Progenitor cell of endocrine pancreas (in vitro differentiated cells): ENCODE measurements around the gene AMHR2. TPM values are rescaled to one million over a fixed set of nuclear protein-coding genes. Genes with fewer than 3 reads are reported as not detected.
A peak's percentile ranks its signal among the peaks of the same experiment; 100 is the strongest.
"Not testable (repeated sequence)": the region's sequence is repeated elsewhere in the genome, so short reads cannot be mapped to it uniquely, and the experiment has no call there.

Experiments
- DNase-seq: peaks from one replicate; pipeline ENCODE4 v3.0.0; 2021; ENCODE audit warnings: low spot score; ENCODE audit not compliant: unreplicated experiment
- H3K27ac Mint-ChIP-seq: 2 replicates; pipeline ENCODE4 v1.8.0; 2021; ENCODE audit warnings: mild to moderate bottlenecking, moderate library complexity, mixed read lengths
- H3K27me3 Mint-ChIP-seq: 2 replicates; pipeline ENCODE4 v1.8.0; 2021; ENCODE audit warnings: mixed read lengths
- H3K36me3 Mint-ChIP-seq: 2 replicates; pipeline ENCODE4 v1.8.0; 2022; ENCODE audit warnings: mixed read lengths; ENCODE audit not compliant: insufficient read depth
- H3K4me1 Mint-ChIP-seq: 2 replicates; pipeline ENCODE4 v1.8.0; 2021; ENCODE audit warnings: low read depth, mixed read lengths
- H3K4me3 Mint-ChIP-seq: 2 replicates; pipeline ENCODE4 v1.8.0; 2021; ENCODE audit warnings: low read depth, mild to moderate bottlenecking, moderate library complexity, mixed read lengths
- H3K9me3 Mint-ChIP-seq: 2 replicates; pipeline ENCODE4 v1.8.0; 2021; ENCODE audit warnings: low read depth, mixed read lengths
- CTCF ChIP-seq: fragments of 200-600 bp; sonication (generic); IDR thresholded peaks from one replicate; pipeline ENCODE4 v1.5.0; 2021; ENCODE audit warnings: antibody characterized with exemption, mild to moderate bottlenecking; ENCODE audit not compliant: unreplicated experiment
- total RNA-seq: library from RNA; stranded (reverse); gene quantifications from 2 replicates; pipeline ENCODE4 v1.2.1, GENCODE V29; 2021

The AMHR2 gene
- total RNA-seq, 1 donor from 2014 or later, result 35.1 TPM

- DNase-seq, result no peak
- Mint-ChIP-seq H3K27ac (no peak overlapping the region), H3K4me3 (peak overlapping the region; percentile 47), H3K4me1 (peaks cover 42% of the 10 kb centered on the region), H3K9me3 (no peaks in the 10 kb centered on the region), H3K27me3 (no peaks in the 10 kb centered on the region), H3K36me3 (peaks cover 30% of the 10 kb centered on the region)
- no peak for TF ChIP-seq CTCF
Measured at GRCh38 chr12:53383258-53383657, 40.4 kb upstream of the AMHR2 start.

- Mint-ChIP-seq H3K4me3 (peak overlapping the region; percentile 53), H3K4me1 (peaks cover 50% of the 10 kb centered on the region), H3K27ac (peak overlapping the region; percentile 20), H3K36me3 (peaks cover 37% of the 10 kb centered on the region)
- H3K27me3 Mint-ChIP-seq, H3K9me3 Mint-ChIP-seq, DNase-seq: not testable (repeated sequence)
Measured at GRCh38 chr12:53386381-53386780, 37.3 kb upstream of the AMHR2 start.

- H3K4me1 Mint-ChIP-seq, result peaks cover 26% of the 10 kb centered on the region
- H3K27ac Mint-ChIP-seq, result peak overlapping the region; percentile 5
- no peaks in the 10 kb centered on the region for H3K9me3 Mint-ChIP-seq
- no peaks in the 10 kb centered on the region for H3K27me3 Mint-ChIP-seq
- no peak overlapping the region for H3K4me3 Mint-ChIP-seq
- TF ChIP-seq CTCF, result no peak
- no peak for DNase-seq
- H3K36me3 Mint-ChIP-seq, result peaks cover 25% of the 10 kb centered on the region
Measured at GRCh38 chr12:53388932-53389331, 34.7 kb upstream of the AMHR2 start.

- H3K27ac Mint-ChIP-seq, result peak overlapping the region; percentile 38
Measured at GRCh38 chr12:53389702-53390101, 34.0 kb upstream of the AMHR2 start.

GRCh38 chr12:53391724-53392123 is 31.9 kb upstream of the AMHR2 start:
- Mint-ChIP-seq H3K4me1 (peaks cover 18% of the 10 kb centered on the region), H3K9me3 (no peaks in the 10 kb centered on the region), H3K27ac (peak overlapping the region; percentile 58), H3K4me3 (no peak overlapping the region), H3K27me3 (no peaks in the 10 kb centered on the region), H3K36me3 (peaks cover 15% of the 10 kb centered on the region)
- TF ChIP-seq CTCF, result no peak
- no peak for DNase-seq

More at GRCh38 chr12:53389702-53390101, 34.0 kb upstream of the AMHR2 start:
- no peak overlapping the region for H3K4me3 Mint-ChIP-seq
- H3K27me3 Mint-ChIP-seq, result no peaks in the 10 kb centered on the region
- DNase-seq, result no peak
- H3K9me3 Mint-ChIP-seq, result no peaks in the 10 kb centered on the region
- H3K4me1 Mint-ChIP-seq, result peaks cover 23% of the 10 kb centered on the region
- no peak for TF ChIP-seq CTCF
- H3K36me3 Mint-ChIP-seq, result peaks cover 22% of the 10 kb centered on the region

GRCh38 chr12:53399896-53400295 is 23.8 kb upstream of the AMHR2 start:
- no peak for TF ChIP-seq CTCF
- H3K27me3 Mint-ChIP-seq, result no peaks in the 10 kb centered on the region
- no peak overlapping the region for H3K27ac Mint-ChIP-seq
- no peak overlapping the region for H3K4me3 Mint-ChIP-seq
- peaks cover 3% of the 10 kb centered on the region for H3K9me3 Mint-ChIP-seq
- H3K4me1 Mint-ChIP-seq, result no peaks in the 10 kb centered on the region
- no peak for DNase-seq
- H3K36me3 Mint-ChIP-seq, result peaks cover 10% of the 10 kb centered on the region

- H3K27ac Mint-ChIP-seq, DNase-seq, H3K27me3 Mint-ChIP-seq, H3K4me1 Mint-ChIP-seq, H3K9me3 Mint-ChIP-seq, H3K4me3 Mint-ChIP-seq: not testable (repeated sequence)
- peaks cover 15% of the 10 kb centered on the region for H3K36me3 Mint-ChIP-seq
Measured at GRCh38 chr12:53402351-53402750, 21.3 kb upstream of the AMHR2 start.
